ENCODE data around the gene CCDC3. TPM values are rescaled to one million over a fixed set of nuclear protein-coding genes. Genes with fewer than 3 reads are reported as not detected.

The CCDC3 gene
- total and polyA plus RNA-seq, 2 of the 8 experiments (the other 6 are each of a cell fraction or from before 2014, with no cell fraction given) = 3.4 to 3.7 TPM

GRCh38 chr10:13049774-13050420 is 48.4 kb upstream of the CCDC3 start:
- no peak overlapping the region for H4K8ac ChIP-seq (ENCODE audit: extremely low read depth, insufficient read depth, low read length)
- no peak overlapping the region for H3K56ac ChIP-seq (replicated peaks; ENCODE audit: insufficient read length, low read depth, low read length)
- H3K4ac ChIP-seq (replicated peaks; ENCODE audit: insufficient read length, low read depth, low read length) = no peak overlapping the region
- no peak overlapping the region for H3K9ac ChIP-seq (replicated peaks in 1 of 4; ENCODE audit: extremely low read depth in 1 of 4, low read depth in 3 of 4, low read length in 3 of 4)
- no peak overlapping the region for H2BK12ac ChIP-seq (ENCODE audit: low read depth, low read length)
- no peak overlapping the region for H2AFZ ChIP-seq (ENCODE audit: low read length)
- no peak overlapping the region for H3K14ac ChIP-seq (ENCODE audit: insufficient read length)
- no peak overlapping the region for H2BK120ac ChIP-seq (replicated peaks; ENCODE audit: low read depth, low read length)
- H3K23ac ChIP-seq (ENCODE audit: insufficient read length) = no peak overlapping the region
- no peaks in the 10 kb centered on the region for H3K79me2 ChIP-seq (ENCODE audit: control insufficient read depth in 1 of 2, insufficient read depth in 2 of 2, low read length in 2 of 2)
- WGBS, 2 experiments (ENCODE audit: extremely low coverage in 1 of 2, insufficient coverage in 1 of 2, insufficient read length in 1 of 2, insufficient replicate concordance in 2 of 2, low coverage in 1 of 2, low lambda C conversion rate in 2 of 2, missing lambda C conversion rate in 1 of 2) = 82% methylated on average over 6 of the region's 6 CpGs; no CpG with 5 or more reads in 1 of the 2 experiments
- H3K79me1 ChIP-seq (ENCODE audit: low read depth, low read length) = no peaks in the 10 kb centered on the region
- no peaks in the 10 kb centered on the region for H3K9me3 ChIP-seq (ENCODE audit: insufficient read depth in 2 of 2, low read depth in 1 of 2, low read length in 1 of 2)
- ChIA-PET POLR2A (ENCODE audit: partially characterized antibody) (no interaction called here), CTCF (ENCODE audit: partially characterized antibody) (interaction anchor here (0.6 to 1.6 kb wide), 5 partner anchors 11 to 196 kb away, joined by 3 read pairs; no protein-coding TSS in a partner anchor)
- H3K23me2 ChIP-seq (ENCODE audit: low read depth, low read length) = peaks cover 2% of the 10 kb centered on the region; the same call in 1 of the 2 replicates
- peak overlapping the region in 1 of 2 experiments; percentile 31; a peak in 1 of 4 replicates for H3K4me2 ChIP-seq (ENCODE audit: insufficient read depth in 1 of 2, low read depth in 2 of 2, low read length in 2 of 2)
- H2BK5ac ChIP-seq (ENCODE audit: low read depth, low read length) = no peak overlapping the region
- no peak overlapping the region for H2BK20ac ChIP-seq (ENCODE audit: low read length)
- DNase-seq (ENCODE audit: low read depth in 1 of 2, low spot score in 2 of 2) (no peak), FAIRE-seq (no peak)
- H3K27ac ChIP-seq (ENCODE audit: low read depth, low read length) = no peak overlapping the region
- H3K18ac ChIP-seq (ENCODE audit: extremely low read depth, low read length) = no peak overlapping the region
- no peaks in the 10 kb centered on the region for H4K20me1 ChIP-seq (replicated peaks in 1 of 2; ENCODE audit: control insufficient read depth in 1 of 2, insufficient read depth in 2 of 2, low read length in 2 of 2)
- no peaks in the 10 kb centered on the region for H3K27me3 ChIP-seq (replicated peaks in 1 of 4; ENCODE audit: control insufficient read depth in 3 of 4, extremely low read depth in 1 of 4, insufficient read depth in 3 of 4, low read length in 3 of 4)
- peaks cover 0 to 1% (median 0%) of the 10 kb centered on the region in 4 experiments; a peak in 2 of 7 replicates for H3K4me1 ChIP-seq (replicated peaks in 1 of 4; ENCODE audit: control insufficient read depth in 3 of 4, insufficient read depth in 4 of 4, low read length in 3 of 4)
- H3K36me3 ChIP-seq (ENCODE audit: control insufficient read depth in 2 of 4, insufficient read depth in 4 of 4, low read length in 3 of 4) = no peaks in the 10 kb centered on the region
- no peak overlapping the region for H2AK5ac ChIP-seq (ENCODE audit: low read depth, low read length)
- H4K5ac ChIP-seq (ENCODE audit: insufficient read length, low read depth, low read length) = no peak overlapping the region
- H4K91ac ChIP-seq (replicated peaks; ENCODE audit: insufficient read length, low read length) = no peak overlapping the region
- no peak overlapping the region; the same call in 1 of the 2 replicates for H2BK15ac ChIP-seq (ENCODE audit: low read length)
- H3K4me3 ChIP-seq (ENCODE audit: extremely low read depth in 1 of 4, insufficient read depth in 2 of 4, low read depth in 3 of 4, low read length in 4 of 4) = no peak overlapping the region; a peak in 1 of 8 replicates
- TF ChIP-seq ZNF274 (IDR thresholded peaks at IDR 0.05; ENCODE audit: borderline replicate concordance, extremely low read depth, low read length) = no peak
- no peak for TF ChIP-seq POU5F1 (IDR thresholded peaks at IDR 0.05; ENCODE audit: low read depth, low read length)
- no peak for TF ChIP-seq CBX5 (IDR thresholded peaks at IDR 0.05; ENCODE audit: low read depth, low read length)
- no peak for TF ChIP-seq TEAD4 (IDR thresholded peaks at IDR 0.05; ENCODE audit: low read depth, low read length)
- no peak for TF ChIP-seq CTCF (IDR thresholded peaks at IDR 0.05; ENCODE audit: control extremely low read depth in 1 of 3, insufficient read depth in 1 of 3, low read depth in 1 of 3, low read length in 3 of 3)
- no peak for TF ChIP-seq GTF2F1 (IDR thresholded peaks at IDR 0.05; ENCODE audit: borderline replicate concordance, low read depth, low read length)
- no peak for TF ChIP-seq HDAC6 (IDR thresholded peaks at IDR 0.05; ENCODE audit: low read depth, low read length)
- TF ChIP-seq EGR1 (IDR thresholded peaks at IDR 0.05; ENCODE audit: borderline replicate concordance, low read depth, low read length) = no peak
- no peak for TF ChIP-seq E2F6 (IDR thresholded peaks at IDR 0.05)

All from H1 (cell line).